Measurements from ENCODE around the gene C6orf163. TPM values are rescaled to one million over a fixed set of nuclear protein-coding genes. Genes with fewer than 3 reads are reported as not detected.

C6orf163 gene
- total RNA-seq, 2 donors from 2014 or later: 1.1 to 1.7 TPM

DNA sequence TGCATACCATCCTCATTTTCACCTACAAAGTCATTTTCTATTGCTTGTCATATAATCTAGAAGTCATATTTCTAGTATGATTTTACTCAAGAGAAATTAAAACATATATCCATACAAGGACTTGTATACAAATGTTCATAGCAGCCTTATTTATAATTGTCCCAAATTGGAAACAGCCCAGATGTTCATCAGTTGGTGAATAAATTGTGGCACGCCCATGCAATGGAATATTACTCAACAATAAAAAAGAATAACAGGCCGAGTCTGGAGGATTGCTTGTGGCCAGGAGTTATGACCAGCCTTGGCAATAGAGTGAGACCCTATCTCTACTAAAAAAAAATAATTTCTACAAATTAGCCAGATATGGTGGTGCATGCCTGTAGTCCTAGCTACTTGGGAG lies 28.8 kb downstream of the C6orf163 start:
- Histone ChIP-seq H3K27ac (no peak overlapping the region), H3K4me3 (no peak overlapping the region), H3K27me3 (no peaks in the 10 kb centered on the region), H3K9ac (ENCODE audit: low read depth in 2 of 2, low read length in 2 of 2) (no peak overlapping the region), H3K36me3 (no peaks in the 10 kb centered on the region), H3K9me3 (no peaks in the 10 kb centered on the region), H3K4me1 (no peaks in the 10 kb centered on the region)
- intact Hi-C loops (cut with DNase I): no loop called here
- no peak for DNase-seq
- TF ChIP-seq CTCF (IDR thresholded peaks at IDR 0.05): no peak

GRCh38 chr6:87375315-87375714 lies 30.7 kb downstream of the C6orf163 start:
- Histone ChIP-seq H3K4me3 (no peak overlapping the region), H3K4me1 (no peaks in the 10 kb centered on the region), H3K27ac (no peak overlapping the region), H3K27me3 (no peaks in the 10 kb centered on the region), H3K9ac (ENCODE audit: low read depth in 2 of 2, low read length in 2 of 2) (no peak overlapping the region), H3K36me3 (no peaks in the 10 kb centered on the region), H3K9me3 (no peaks in the 10 kb centered on the region)
- no peak for TF ChIP-seq CTCF (IDR thresholded peaks at IDR 0.05)
- no peak for DNase-seq
- intact Hi-C loops (cut with DNase I): no loop called here

DNA sequence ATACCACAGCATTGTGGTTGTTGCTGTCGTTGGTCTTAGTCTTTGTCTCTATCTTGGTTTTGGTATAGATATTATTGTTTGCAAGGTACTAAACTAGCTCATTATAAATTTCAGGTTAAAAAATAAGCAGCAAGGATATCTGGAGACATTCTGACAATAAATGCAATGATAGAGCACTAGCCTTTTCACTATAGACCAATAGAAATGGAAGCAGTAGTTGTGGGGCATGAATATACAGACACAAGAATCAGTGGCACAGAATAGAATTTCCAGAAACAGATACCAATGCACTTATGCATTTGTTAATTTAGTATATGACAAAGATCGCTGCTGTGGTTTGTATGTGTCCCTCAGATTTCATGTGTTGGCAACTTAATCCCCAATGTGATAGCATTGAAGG lies 32.0 kb downstream of the C6orf163 start:
- intact Hi-C loops (cut with DNase I): no loop called here
- DNase-seq: no peak
- Histone ChIP-seq H3K4me1 (no peaks in the 10 kb centered on the region), H3K27ac (no peak overlapping the region), H3K9me3 (no peaks in the 10 kb centered on the region), H3K4me3 (no peak overlapping the region), H3K36me3 (no peaks in the 10 kb centered on the region), H3K9ac (ENCODE audit: low read depth in 2 of 2, low read length in 2 of 2) (no peak overlapping the region), H3K27me3 (no peaks in the 10 kb centered on the region)
- no peak for TF ChIP-seq CTCF (IDR thresholded peaks at IDR 0.05)

DNA sequence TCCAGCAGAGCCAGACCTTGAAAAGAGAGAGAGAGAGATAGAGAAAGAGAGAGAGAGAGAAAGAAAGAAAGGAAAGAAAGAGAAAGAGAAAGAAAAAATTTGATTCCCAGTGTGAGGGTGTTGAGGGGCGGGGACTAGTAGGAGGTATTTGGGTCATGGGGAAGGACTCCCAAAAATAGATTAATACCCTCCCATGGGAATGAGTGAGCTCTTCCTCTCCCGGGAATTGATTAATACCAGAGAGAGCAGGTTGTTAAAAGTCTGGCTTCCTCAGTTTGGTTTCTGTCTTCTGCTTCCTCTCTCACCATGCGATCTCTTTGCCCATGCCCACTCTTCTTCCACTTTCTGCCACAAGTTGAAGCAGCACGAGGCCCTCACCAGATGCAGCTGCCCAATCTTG lies 34.3 kb downstream of the C6orf163 start:
- H3K9ac ChIP-seq (ENCODE audit: low read depth in 2 of 2, low read length in 2 of 2): no peak overlapping the region
- no peaks in the 10 kb centered on the region for H3K9me3 ChIP-seq
- H3K27ac ChIP-seq: no peak overlapping the region
- TF ChIP-seq CTCF (IDR thresholded peaks at IDR 0.05): no peak
- no peaks in the 10 kb centered on the region for H3K27me3 ChIP-seq
- H3K4me3 ChIP-seq: no peak overlapping the region
- H3K36me3 ChIP-seq: no peaks in the 10 kb centered on the region
- no peaks in the 10 kb centered on the region for H3K4me1 ChIP-seq
- no peak for DNase-seq
- intact Hi-C loops (cut with DNase I): no loop called here

GRCh38 chr6:87382861-87383260 lies 38.2 kb downstream of the C6orf163 start:
- Histone ChIP-seq H3K9ac (ENCODE audit: low read depth in 2 of 2, low read length in 2 of 2) (no peak overlapping the region), H3K9me3 (no peaks in the 10 kb centered on the region), H3K36me3 (no peaks in the 10 kb centered on the region), H3K4me3 (no peak overlapping the region), H3K27ac (no peak overlapping the region), H3K4me1 (no peaks in the 10 kb centered on the region), H3K27me3 (no peaks in the 10 kb centered on the region)
- intact Hi-C loops (cut with DNase I): no loop called here
- no peak for TF ChIP-seq CTCF (IDR thresholded peaks at IDR 0.05)
- DNase-seq: no peak

DNA sequence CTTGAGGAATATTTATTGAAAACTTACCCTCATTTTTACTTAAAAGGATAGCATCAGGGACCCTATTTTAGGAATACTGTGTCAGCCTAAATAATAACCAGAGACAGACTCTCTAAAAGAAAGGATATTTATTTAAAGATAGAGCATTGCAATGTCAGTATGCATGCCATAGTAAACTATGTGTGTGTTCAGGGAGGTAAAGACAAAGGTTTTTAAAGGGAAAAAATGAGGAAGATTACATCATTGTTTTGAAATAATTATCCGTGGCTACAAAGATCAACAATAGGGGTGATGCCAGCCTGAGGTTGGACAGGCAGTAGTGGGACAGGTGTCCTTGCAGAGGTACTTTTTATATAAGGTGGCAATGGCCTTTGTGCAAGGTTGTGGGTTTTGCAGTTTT lies 39.4 kb downstream of the C6orf163 start:
- Histone ChIP-seq H3K27me3 (no peaks in the 10 kb centered on the region), H3K27ac (no peak overlapping the region), H3K4me3 (no peak overlapping the region), H3K9ac (ENCODE audit: low read depth in 2 of 2, low read length in 2 of 2) (no peak overlapping the region), H3K4me1 (no peaks in the 10 kb centered on the region), H3K36me3 (no peaks in the 10 kb centered on the region), H3K9me3 (no peaks in the 10 kb centered on the region)
- intact Hi-C loops (cut with DNase I): no loop called here
- DNase-seq: no peak
- no peak for TF ChIP-seq CTCF (IDR thresholded peaks at IDR 0.05)

All from colonic mucosa (tissue), 4 donors.